NT2/D1 (cell line): ENCODE results near the gene LEFTY1.
A peak's percentile ranks its signal among the peaks of the same experiment; 100 is the strongest.
"Not testable (repeated sequence)": the region's sequence is repeated elsewhere in the genome, so short reads cannot be mapped to it uniquely, and the experiment has no call there.

Experiments
- DNase-seq: peaks from one replicate; pipeline ENCODE4 v3.0.0-alpha.2; 2011; ENCODE audit warnings: low read depth, low spot score
- H3K27me3 ChIP-seq: 2 replicates; pipeline ENCODE4 v1.6.0; 2011; ENCODE audit warnings: mild to moderate bottlenecking; ENCODE audit not compliant: insufficient read length, insufficient read depth
- H3K36me3 ChIP-seq: 2 replicates; pipeline ENCODE4 v1.6.1; 2011; ENCODE audit warnings: mild to moderate bottlenecking, low read length, mixed read lengths; ENCODE audit not compliant: insufficient read depth, insufficient read length
- H3K4me1 ChIP-seq: 2 replicates; pipeline ENCODE4 v1.5.1; 2011; ENCODE audit not compliant: insufficient read depth, insufficient read length
- H3K4me3 ChIP-seq: 2 replicates; pipeline ENCODE4 v1.5.1; 2011; ENCODE audit warnings: low read depth; ENCODE audit not compliant: insufficient read length
- H3K9ac ChIP-seq: 2 replicates; pipeline ENCODE4 v1.6.0; 2011; ENCODE audit warnings: low read depth; ENCODE audit not compliant: insufficient read length
- H3K9me3 ChIP-seq: 2 replicates; pipeline ENCODE4 v1.5.1; 2011; ENCODE audit warnings: mild to moderate bottlenecking, low read length; ENCODE audit not compliant: insufficient read depth
- SUZ12 ChIP-seq: IDR thresholded peaks from 2 replicates; pipeline ENCODE4 v1.6.1; 2011; ENCODE audit not compliant: insufficient read length, insufficient read depth; ENCODE audit errors: extremely low read depth
- YY1 ChIP-seq: IDR thresholded peaks from 2 replicates; pipeline ENCODE4 v1.6.1; 2011; ENCODE audit not compliant: insufficient read length, insufficient read depth
- ZNF274 ChIP-seq: IDR thresholded peaks from 2 replicates; pipeline ENCODE4 v1.6.1; 2011; ENCODE audit warnings: mild to moderate bottlenecking, low read depth, low read length

Gene LEFTY1

GRCh38 chr1:225931270-225932136 is 42.6 kb upstream of the LEFTY1 start:
- Histone ChIP-seq H3K9me3 (no peaks in the 10 kb centered on the region), H3K36me3 (no peaks in the 10 kb centered on the region), H3K9ac (no peak overlapping the region), H3K4me3 (no peak overlapping the region), H3K4me1 (peaks cover 3% of the 10 kb centered on the region), H3K27me3 (no peaks in the 10 kb centered on the region)
- no peak for DNase-seq
- no peak for TF ChIP-seq SUZ12
- no peak for TF ChIP-seq YY1
- no peak for TF ChIP-seq ZNF274

GRCh38 chr1:225930566-225930965 is 41.6 kb upstream of the LEFTY1 start:
- no peak for TF ChIP-seq SUZ12
- no peak for TF ChIP-seq YY1
- no peak for TF ChIP-seq ZNF274
- Histone ChIP-seq H3K4me3 (no peak overlapping the region), H3K9me3 (no peaks in the 10 kb centered on the region), H3K9ac (no peak overlapping the region), H3K4me1 (peaks cover 3% of the 10 kb centered on the region), H3K27me3 (no peaks in the 10 kb centered on the region), H3K36me3 (no peaks in the 10 kb centered on the region)
- no peak for DNase-seq

- H3K9ac ChIP-seq, H3K27me3 ChIP-seq, H3K4me1 ChIP-seq, DNase-seq, H3K4me3 ChIP-seq, H3K9me3 ChIP-seq, H3K36me3 ChIP-seq: not testable (repeated sequence)
Measured at GRCh38 chr1:225929462-225929861, 40.5 kb upstream of the LEFTY1 start.

- DNase-seq: no peak
- no peaks in the 10 kb centered on the region for H3K9me3 ChIP-seq
- no peaks in the 10 kb centered on the region for H3K27me3 ChIP-seq
- no peaks in the 10 kb centered on the region for H3K36me3 ChIP-seq
- no peak overlapping the region for H3K4me3 ChIP-seq
- H3K9ac ChIP-seq: no peak overlapping the region
- no peak for TF ChIP-seq YY1
- TF ChIP-seq ZNF274: no peak
- TF ChIP-seq SUZ12: no peak
- H3K4me1 ChIP-seq: peaks cover 3% of the 10 kb centered on the region
Measured at GRCh38 chr1:225928186-225929175, 39.5 kb upstream of the LEFTY1 start.

- TF ChIP-seq SUZ12 (no peak), ZNF274 (no peak), YY1 (no peak)
- H3K9ac ChIP-seq: no peak overlapping the region
- no peaks in the 10 kb centered on the region for H3K27me3 ChIP-seq
- peaks cover 15% of the 10 kb centered on the region for H3K4me1 ChIP-seq
- H3K9me3 ChIP-seq: no peaks in the 10 kb centered on the region
- DNase-seq: no peak
- H3K36me3 ChIP-seq: peaks cover 14% of the 10 kb centered on the region
- H3K4me3 ChIP-seq: no peak overlapping the region
Measured at GRCh38 chr1:225926551-225927113, 37.7 kb upstream of the LEFTY1 start.

GRCh38 chr1:225923692-225924555 is 35.0 kb upstream of the LEFTY1 start, which contains the start of gene PYCR2:
TSS of gene PYCR2 (minus strand) at chr1:225924250. CDS start at chr1:225924110, 140 bp downstream.
- H3K9ac ChIP-seq: peak within 1 kb of the TSS; percentile 100
- no peak for TF ChIP-seq SUZ12
- peak; percentile 37 for TF ChIP-seq YY1
- TF ChIP-seq ZNF274: no peak
- H3K4me3 ChIP-seq: peak within 1 kb of the TSS; percentile 99
- H3K4me1 ChIP-seq: peaks cover 15% of the 10 kb centered on the region
- no peaks in the 10 kb centered on the region for H3K9me3 ChIP-seq
- H3K36me3 ChIP-seq: peaks cover 39% of the 10 kb centered on the region
- no peaks in the 10 kb centered on the region for H3K27me3 ChIP-seq
- peak; percentile 98 for DNase-seq
